Esophagus mucosa (tissue), 1 donor: ENCODE results near the gene PRM2. TPM values are rescaled to one million over a fixed set of nuclear protein-coding genes. Genes with fewer than 3 reads are reported as not detected.
A peak's percentile ranks its signal among the peaks of the same experiment; 100 is the strongest.
"Not testable (repeated sequence)": the region's sequence is repeated elsewhere in the genome, so short reads cannot be mapped to it uniquely, and the experiment has no call there.

ENCODE experiments used
- ATAC-seq: fragments of 200-7000 bp; cut with Tn5 transposase; one replicate; pipeline ENCODE4 v1.9.1; 2020
- total RNA-seq: library from RNA; stranded (reverse); gene quantifications from one replicate; pipeline ENCODE4 v1.2.4, GENCODE V29; 2023
- donor health status: DM: yes; HTN: yes; CAD: no.

Gene PRM2
- total RNA-seq, 1 donor from 2014 or later: not detected

DNA sequence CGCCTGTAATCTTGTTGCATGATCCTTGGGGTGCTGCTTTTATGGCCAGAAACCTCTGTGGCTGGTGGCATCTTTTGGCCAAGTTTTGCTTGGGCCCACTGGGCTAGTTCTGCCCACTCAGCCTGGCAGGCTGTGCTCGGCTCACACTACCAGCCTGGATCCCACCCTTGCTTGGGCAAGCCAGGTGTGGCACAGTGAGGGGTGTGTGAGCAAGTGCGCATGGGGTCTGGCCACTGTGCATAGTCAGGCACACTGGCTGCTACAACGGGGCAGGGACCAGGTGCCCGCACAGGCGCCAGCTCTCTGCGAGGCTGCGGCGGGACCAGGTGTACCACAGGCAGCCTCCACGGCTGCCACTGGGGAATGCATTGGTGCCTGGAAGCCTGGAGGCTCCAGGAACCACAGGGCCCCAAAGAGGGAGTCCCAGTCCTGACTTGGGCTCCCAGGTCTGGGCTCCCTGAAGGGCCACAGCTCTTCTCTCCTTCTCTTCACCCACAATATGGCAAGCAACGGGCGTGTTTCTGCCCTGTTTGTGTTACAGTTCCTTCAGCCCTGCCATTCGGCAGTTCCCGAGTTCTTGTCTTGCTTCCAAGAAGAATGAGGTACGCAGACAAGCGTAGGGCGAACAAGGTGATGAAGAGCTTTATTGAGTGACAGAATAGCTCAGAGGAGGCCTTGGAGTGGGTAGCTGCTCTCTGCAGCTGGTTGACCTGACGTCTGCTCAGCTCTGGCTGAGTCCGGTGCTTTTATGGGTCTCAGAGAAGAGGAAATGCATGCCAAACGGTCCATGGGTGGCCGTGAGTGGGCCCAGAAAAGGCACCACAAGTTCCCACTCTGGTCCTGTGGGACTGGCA lies 31.6 kb upstream of the PRM2 start:
- no peak for ATAC-seq

DNA sequence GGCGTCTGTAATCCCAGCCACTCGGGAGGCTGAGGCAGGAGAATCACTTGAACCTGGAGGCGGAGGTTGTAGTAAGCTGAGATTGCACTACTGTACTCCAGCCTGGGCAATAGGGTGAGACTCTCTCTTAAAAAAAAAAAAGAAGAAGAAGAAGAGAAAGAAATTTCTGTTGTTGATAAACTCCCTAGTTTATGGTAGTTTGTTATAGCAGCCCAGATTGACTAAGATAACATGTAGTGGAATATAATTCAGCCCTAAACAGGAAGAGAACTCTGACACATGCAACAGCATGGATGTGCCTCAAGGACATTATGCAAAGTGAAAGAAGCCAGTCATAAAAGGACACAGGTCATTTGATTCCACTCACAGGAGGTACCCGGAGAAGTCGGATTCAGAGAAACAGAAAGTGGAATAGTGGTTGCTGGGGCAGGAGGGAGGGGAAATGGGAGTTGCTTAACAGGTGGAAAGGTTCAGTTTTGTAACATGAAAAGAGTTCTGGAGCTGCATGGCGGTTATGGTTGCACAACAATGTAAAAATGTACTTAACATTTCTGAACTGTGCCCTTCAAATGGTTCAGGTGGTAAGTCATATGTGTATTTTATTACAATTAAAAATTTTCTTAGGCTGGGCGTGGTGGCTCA lies 30.8 kb upstream of the PRM2 start:
- ATAC-seq: no peak

GRCh38 chr16:11306381-11306780 lies 30.1 kb upstream of the PRM2 start:
- ATAC-seq: no peak

- ATAC-seq: no peak
These were observed 27.3 kb upstream of the PRM2 start for GRCh38 chr16:11303405-11304138.

GRCh38 chr16:11302977-11303376 lies 26.7 kb upstream of the PRM2 start:
- peak; percentile 15 for ATAC-seq

DNA sequence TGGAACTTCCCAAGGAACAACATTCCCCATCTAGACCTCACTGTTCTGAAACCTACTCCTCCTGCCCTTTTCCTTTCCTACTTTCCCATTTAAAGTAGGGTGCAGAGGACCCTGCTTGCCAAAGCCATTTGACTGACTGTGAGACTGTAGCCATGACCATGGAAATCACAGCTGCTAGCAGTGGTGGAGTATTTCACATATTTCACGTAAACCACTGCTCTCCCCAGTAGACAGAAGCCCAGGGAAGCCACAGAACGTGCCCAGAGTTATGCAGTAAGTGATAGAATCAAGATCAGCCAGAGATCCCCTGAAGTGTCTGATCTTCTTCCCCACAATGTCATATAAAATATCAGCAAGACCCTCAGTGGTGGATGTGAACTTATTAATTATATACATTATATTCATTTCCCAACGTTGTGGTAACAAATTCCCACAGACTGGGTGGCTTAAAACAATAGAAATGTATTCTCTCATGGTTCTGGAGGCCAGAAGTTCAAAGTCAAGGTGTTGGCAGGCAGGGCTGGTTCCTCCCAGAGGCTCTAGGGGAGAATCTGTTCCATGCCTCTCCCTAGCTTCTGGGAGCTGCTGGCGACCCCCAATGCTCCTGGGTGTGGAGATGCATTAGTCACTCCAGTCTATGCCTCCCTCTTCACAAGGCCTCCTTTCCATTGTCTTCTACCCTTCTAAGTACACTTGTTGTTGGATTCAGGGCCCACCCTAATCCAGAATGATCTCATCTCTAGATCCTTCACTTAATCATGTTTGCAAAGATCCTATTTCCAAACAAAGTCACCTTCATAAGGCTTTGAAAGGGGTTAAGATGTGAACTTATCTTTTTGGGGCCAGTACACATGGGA lies 25.6 kb upstream of the PRM2 start:
- ATAC-seq: peak; percentile 69

- no peak for ATAC-seq
These were observed 24.2 kb upstream of the PRM2 start for GRCh38 chr16:11300560-11300892.

GRCh38 chr16:11299865-11300559 lies 23.7 kb upstream of the PRM2 start:
- ATAC-seq: no peak

GRCh38 chr16:11298950-11299547 lies 22.8 kb upstream of the PRM2 start:
- not testable (repeated sequence) for ATAC-seq

DNA sequence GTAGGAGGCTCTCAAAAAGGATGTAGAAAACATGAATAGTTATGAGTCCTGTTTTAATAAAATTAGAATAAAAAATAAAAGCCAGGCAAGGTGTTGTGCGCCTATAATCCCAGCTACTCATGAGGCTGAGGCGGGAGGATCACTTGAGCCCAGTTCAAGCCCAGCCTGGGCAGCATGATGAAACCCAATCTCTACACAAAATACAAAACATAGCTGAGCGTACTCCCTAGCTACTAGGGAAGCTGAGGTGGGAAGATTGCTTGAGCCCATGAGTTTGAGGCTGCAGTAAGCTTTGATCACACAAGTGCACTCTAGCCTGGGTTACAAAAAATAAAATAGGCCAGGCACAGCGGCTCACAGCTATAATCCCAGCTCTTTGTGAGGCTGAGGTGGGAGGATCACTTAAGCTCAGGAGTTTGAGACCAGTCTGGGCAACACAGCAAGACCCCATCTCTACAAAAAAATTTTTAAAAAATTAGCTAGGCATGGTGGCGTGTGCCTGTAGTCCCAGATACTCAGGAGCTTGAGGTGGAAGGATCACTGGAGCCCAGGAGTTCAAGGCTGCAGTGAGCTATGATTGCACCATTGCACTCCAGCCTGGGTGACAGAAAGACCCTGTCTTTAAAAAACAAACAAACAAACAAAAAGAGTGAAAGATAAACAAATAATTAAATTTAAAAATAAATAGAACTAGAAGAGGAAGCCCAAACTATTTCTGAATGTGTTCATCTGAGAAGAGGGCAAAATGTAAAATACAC lies 22.0 kb upstream of the PRM2 start:
- no peak for ATAC-seq

DNA sequence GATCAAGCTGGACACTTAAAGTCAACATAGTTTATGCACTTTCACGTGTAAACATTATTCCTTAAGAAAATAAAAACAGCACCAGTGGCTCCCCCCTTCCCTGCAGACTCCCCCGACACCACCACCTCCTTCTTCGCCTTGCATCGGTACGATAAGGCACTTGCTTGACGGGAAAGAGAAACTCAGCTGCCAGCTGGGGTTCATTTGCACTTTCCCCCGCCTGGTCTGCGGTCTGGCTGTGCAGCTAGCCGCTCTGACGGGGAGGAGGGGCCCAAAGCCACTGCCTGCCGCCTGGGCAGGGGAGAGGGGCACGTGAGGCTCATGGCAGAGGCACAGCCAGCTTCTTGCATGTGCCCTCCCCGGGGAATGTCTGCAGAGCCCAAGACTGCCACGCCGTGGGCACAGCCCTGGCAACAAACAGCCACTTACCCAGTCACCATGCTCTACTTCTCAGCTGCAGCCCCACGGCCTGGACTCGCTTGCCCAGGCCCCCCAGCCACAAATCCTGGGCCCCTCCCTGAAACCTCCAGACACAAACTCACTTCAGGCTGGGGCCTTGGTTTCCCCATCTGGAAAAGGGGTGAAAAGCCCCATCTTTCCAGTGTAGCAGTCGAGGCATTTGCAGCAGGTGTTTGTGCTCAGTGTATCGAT lies 21.3 kb upstream of the PRM2 start:
- ATAC-seq: peak; percentile 75

GRCh38 chr16:11296706-11297491 lies 20.6 kb upstream of the PRM2 start:
- peak; percentile 80 for ATAC-seq

GRCh38 chr16:11296351-11296705 lies 20.0 kb upstream of the PRM2 start:
- no peak for ATAC-seq

GRCh38 chr16:11295672-11296071 lies 19.4 kb upstream of the PRM2 start:
- no peak for ATAC-seq

GRCh38 chr16:11292076-11292748 lies 15.9 kb upstream of the PRM2 start:
- no peak for ATAC-seq

DNA sequence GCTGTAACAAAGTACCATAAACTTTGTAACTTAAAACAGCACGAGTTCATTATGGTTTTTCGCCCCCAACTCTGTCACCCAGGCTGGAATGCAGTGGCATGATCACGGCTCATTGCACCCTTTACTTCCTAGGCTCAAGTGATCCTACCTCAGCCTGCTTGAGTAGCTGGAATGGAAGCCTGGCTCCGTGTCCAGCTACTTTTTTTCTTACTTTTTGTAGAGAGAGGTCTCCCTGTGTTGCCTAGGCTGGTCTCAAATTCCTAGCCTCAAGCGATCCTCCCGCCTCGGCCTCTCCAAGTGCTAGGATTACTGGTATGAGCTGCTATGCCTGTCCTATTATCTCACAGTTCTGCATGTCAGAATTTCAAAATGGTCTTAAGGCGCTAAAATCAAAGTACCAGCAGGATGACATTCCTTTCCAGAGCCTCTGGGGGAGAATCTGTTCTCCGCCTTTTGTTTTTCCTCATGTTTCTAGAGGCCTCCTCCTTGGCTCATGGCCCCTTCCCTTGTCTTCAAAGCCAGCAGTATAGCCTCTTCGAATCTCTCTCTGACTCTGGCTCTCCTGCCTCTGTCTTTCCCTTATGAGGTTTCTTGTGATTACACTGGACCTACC lies 14.9 kb upstream of the PRM2 start:
- ATAC-seq: no peak

DNA sequence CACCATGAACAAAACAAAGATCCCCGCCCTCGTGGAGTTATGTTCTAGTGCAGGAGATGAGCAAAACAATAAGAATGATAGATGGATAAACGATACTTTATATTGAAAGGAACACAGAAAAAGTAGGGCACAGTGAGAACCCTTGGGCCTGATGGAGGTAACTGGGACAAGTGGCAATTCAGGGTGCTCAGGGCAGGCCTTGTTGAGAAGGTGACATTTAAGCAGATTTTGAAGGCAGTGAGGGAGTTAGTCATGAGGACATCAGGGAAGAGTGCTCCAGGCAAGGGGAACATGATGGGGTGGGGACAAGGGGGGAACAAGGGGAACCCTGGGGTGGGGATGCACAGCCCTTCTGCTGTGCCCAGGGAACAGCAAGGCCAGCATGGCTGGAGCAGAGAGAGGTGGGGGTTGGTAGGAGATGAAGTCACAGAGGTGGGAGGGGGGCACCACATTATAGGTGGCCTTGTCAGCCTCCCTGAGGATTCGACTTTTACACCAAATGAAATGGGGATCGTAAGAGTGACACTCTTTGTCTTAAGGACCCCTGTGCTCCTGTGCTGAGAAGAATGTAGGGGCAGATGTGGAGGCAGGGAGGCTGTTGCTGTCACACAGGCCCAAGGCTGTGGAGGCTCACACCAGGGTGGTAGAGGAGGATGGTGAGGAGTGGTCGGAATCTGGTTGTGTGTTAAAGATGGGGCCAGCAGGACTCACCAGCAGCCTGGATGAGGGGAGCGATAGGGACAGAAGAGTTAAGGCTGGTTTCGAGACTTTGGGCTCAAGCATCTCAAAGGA lies 14.0 kb upstream of the PRM2 start:
- ATAC-seq: no peak

- ATAC-seq: not testable (repeated sequence)
These were observed 13.4 kb upstream of the PRM2 start for GRCh38 chr16:11289696-11290095.
